ENCODE results near the gene COTL1. TPM values are rescaled to one million over a fixed set of nuclear protein-coding genes. Genes with fewer than 3 reads are reported as not detected.
A peak's percentile ranks its signal among the peaks of the same experiment; 100 is the strongest.

The COTL1 gene
- total and polyA plus RNA-seq, 2 donors, result 31.8 to 82.7 TPM

GRCh38 chr16:84604477-84605013 lies 13.3 kb downstream of the COTL1 start:
- Histone ChIP-seq H3K4me3 (ENCODE audit: low read depth, low read length) (no peak overlapping the region), H3K27ac (ENCODE audit: low read depth) (no peak overlapping the region), H3K4me1 (ENCODE audit: insufficient read depth) (no peaks in the 10 kb centered on the region), H3K36me3 (ENCODE audit: insufficient read depth) (no peaks in the 10 kb centered on the region)
- 67% methylated on average over 9 of the region's 9 CpGs for WGBS
- no peak for DNase-seq (ENCODE audit: extremely low spot score)

- DNase-seq (ENCODE audit: extremely low spot score), result no peak
- H3K4me1 ChIP-seq (ENCODE audit: insufficient read depth), result no peaks in the 10 kb centered on the region
- 79% methylated on average over 10 of the region's 10 CpGs for WGBS
- no peak overlapping the region for H3K4me3 ChIP-seq (ENCODE audit: low read depth, low read length)
- no peak overlapping the region for H3K27ac ChIP-seq (ENCODE audit: low read depth)
- no peaks in the 10 kb centered on the region for H3K36me3 ChIP-seq (ENCODE audit: insufficient read depth)
Observed at GRCh38 chr16:84603940-84604339, 13.9 kb downstream of the COTL1 start.

GRCh38 chr16:84603140-84603816 lies 14.6 kb downstream of the COTL1 start:
- Histone ChIP-seq H3K4me1 (ENCODE audit: insufficient read depth) (no peaks in the 10 kb centered on the region), H3K36me3 (ENCODE audit: insufficient read depth) (no peaks in the 10 kb centered on the region), H3K27ac (ENCODE audit: low read depth) (peak overlapping the region; percentile 24), H3K4me3 (ENCODE audit: low read depth, low read length) (no peak overlapping the region)
- DNase-seq (ENCODE audit: extremely low spot score), result no peak
- 41% methylated on average over 23 of the region's 23 CpGs for WGBS

GRCh38 chr16:84600343-84601229 lies 17.3 kb downstream of the COTL1 start:
- 60% methylated on average over 25 of the region's 25 CpGs for WGBS
- H3K4me1 ChIP-seq (ENCODE audit: insufficient read depth), result no peaks in the 10 kb centered on the region
- DNase-seq (ENCODE audit: extremely low spot score), result no peak
- H3K27ac ChIP-seq (ENCODE audit: low read depth), result no peak overlapping the region
- H3K4me3 ChIP-seq (ENCODE audit: low read depth, low read length), result no peak overlapping the region
- H3K36me3 ChIP-seq (ENCODE audit: insufficient read depth), result no peaks in the 10 kb centered on the region

DNA sequence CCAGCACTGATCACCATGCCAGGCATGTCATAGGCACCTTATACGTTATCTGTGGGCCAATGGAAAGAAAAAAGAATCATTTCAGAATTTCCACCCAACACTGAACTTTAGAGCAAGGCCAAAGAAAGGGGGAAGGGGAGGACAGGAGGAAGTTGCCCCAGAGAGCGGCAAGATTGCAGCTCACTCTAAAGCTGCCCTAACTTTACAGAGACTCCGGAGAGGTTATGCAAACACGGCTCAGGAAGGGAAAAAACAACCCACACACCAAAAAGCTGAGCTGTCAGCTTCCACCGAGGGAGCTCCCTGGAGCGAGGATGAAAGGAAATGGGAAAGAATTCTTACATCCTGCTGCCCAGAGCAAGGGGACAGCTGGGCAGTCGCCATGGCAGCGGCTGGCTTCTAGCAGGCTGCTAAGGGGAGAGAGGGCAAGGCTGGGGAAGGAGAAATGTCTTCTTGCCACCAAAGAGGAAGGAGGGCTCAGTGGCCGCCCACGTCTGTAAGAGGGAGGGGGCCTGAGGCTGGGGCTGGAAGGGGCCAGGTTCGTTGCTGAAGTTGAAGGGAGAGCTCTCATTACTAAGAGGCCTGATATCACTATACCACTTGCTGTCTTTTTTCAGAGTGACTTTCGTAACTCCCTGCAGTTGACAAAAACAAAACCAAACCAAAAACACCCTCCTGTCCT lies 18.2 kb downstream of the COTL1 start:
- 8% methylated on average over 12 of the region's 12 CpGs for WGBS
- Histone ChIP-seq H3K36me3 (ENCODE audit: insufficient read depth) (no peaks in the 10 kb centered on the region), H3K4me1 (ENCODE audit: insufficient read depth) (no peaks in the 10 kb centered on the region), H3K27ac (ENCODE audit: low read depth) (peak overlapping the region; percentile 31), H3K4me3 (ENCODE audit: low read depth, low read length) (no peak overlapping the region)
- DNase-seq (ENCODE audit: extremely low spot score), result no peak

GRCh38 chr16:84598360-84598759 lies 19.5 kb downstream of the COTL1 start:
- Histone ChIP-seq H3K27ac (ENCODE audit: low read depth) (no peak overlapping the region), H3K36me3 (ENCODE audit: insufficient read depth) (no peaks in the 10 kb centered on the region), H3K4me3 (ENCODE audit: low read depth, low read length) (no peak overlapping the region), H3K4me1 (ENCODE audit: insufficient read depth) (no peaks in the 10 kb centered on the region)
- no peak for DNase-seq (ENCODE audit: extremely low spot score)
- WGBS, result 56% methylated on average over 6 of the region's 6 CpGs

DNA sequence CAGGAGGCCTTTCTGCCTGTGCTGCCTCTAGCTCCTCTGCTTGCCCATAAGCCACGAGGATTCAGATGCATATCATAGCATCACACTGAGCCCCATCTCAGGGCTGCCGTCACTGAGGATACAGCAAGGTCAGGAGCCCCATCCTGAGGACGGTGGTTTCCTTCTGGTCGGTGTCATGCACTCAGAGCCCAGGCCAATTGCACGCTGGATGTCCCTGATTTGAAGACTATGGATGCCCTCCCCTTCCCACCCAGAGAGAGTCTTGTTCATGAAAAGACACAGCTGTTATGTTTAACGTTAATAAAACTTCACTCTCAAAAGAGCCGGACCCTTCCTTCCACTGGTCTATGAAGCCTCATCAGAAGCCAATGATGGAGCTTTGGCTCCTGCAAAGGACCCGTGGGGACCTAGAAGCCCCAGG lies 19.9 kb downstream of the COTL1 start:
- WGBS, result 37% methylated on average over 8 of the region's 8 CpGs
- Histone ChIP-seq H3K4me3 (ENCODE audit: low read depth, low read length) (no peak overlapping the region), H3K36me3 (ENCODE audit: insufficient read depth) (no peaks in the 10 kb centered on the region), H3K27ac (ENCODE audit: low read depth) (no peak overlapping the region), H3K4me1 (ENCODE audit: insufficient read depth) (no peaks in the 10 kb centered on the region)
- DNase-seq (ENCODE audit: extremely low spot score), result no peak

DNA sequence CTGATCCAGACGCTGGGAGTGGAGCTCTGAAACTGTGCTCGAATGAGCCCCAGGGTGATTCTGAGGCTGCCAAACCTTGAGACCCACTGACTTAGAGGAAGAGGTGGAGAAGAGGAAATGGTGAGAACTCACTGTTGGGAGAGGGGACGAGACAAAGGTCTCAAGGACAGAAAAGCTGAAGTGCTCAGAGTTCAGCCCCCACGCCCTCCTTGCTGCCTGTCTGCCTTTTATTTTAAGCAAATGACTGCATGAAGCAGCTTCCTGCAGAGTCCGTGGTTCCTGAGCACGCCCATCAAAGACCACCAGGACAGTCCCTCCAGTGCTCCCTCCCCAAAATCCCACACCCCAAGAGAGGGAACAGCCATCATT lies 20.4 kb downstream of the COTL1 start:
- no peak for DNase-seq (ENCODE audit: extremely low spot score)
- Histone ChIP-seq H3K4me3 (ENCODE audit: low read depth, low read length) (no peak overlapping the region), H3K27ac (ENCODE audit: low read depth) (no peak overlapping the region), H3K36me3 (ENCODE audit: insufficient read depth) (no peaks in the 10 kb centered on the region), H3K4me1 (ENCODE audit: insufficient read depth) (no peaks in the 10 kb centered on the region)
- 57% methylated on average over 6 of the region's 6 CpGs for WGBS

- WGBS, result 94% methylated on average over 14 of the region's 14 CpGs
- H3K4me1 ChIP-seq (ENCODE audit: insufficient read depth), result no peaks in the 10 kb centered on the region
- no peak overlapping the region for H3K4me3 ChIP-seq (ENCODE audit: low read depth, low read length)
- no peak overlapping the region for H3K27ac ChIP-seq (ENCODE audit: low read depth)
- H3K36me3 ChIP-seq (ENCODE audit: insufficient read depth), result no peaks in the 10 kb centered on the region
- no peak for DNase-seq (ENCODE audit: extremely low spot score)
Observed at GRCh38 chr16:84596801-84597527, 20.9 kb downstream of the COTL1 start.

DNA sequence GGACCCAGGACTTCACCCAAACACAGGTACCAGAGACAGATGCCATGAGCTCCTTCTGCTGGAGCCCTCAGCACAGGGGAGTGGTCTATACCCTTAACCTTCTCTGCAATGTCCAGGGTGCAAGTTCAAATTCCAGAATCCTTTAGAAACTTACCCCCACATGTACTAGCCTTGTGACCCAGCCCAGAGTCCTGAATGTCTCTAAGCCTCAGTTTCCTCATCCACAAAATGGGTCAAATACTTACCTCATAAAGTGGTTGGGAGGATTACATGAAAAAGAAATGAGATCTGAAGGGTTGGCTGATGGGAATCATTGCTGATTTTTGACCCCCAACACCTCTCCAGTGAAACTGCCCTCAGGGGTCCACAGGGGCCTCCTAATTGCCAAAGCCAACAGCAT lies 21.7 kb downstream of the COTL1 start:
- no peak overlapping the region for H3K4me3 ChIP-seq (ENCODE audit: low read depth, low read length)
- no peak for DNase-seq (ENCODE audit: extremely low spot score)
- H3K27ac ChIP-seq (ENCODE audit: low read depth), result no peak overlapping the region
- H3K36me3 ChIP-seq (ENCODE audit: insufficient read depth), result no peaks in the 10 kb centered on the region
- H3K4me1 ChIP-seq (ENCODE audit: insufficient read depth), result no peaks in the 10 kb centered on the region

GRCh38 chr16:84595052-84595481 lies 22.8 kb downstream of the COTL1 start:
- Histone ChIP-seq H3K4me3 (ENCODE audit: low read depth, low read length) (no peak overlapping the region), H3K4me1 (ENCODE audit: insufficient read depth) (no peaks in the 10 kb centered on the region), H3K27ac (ENCODE audit: low read depth) (no peak overlapping the region), H3K36me3 (ENCODE audit: insufficient read depth) (no peaks in the 10 kb centered on the region)
- WGBS, result 69% methylated on average over 15 of the region's 15 CpGs
- no peak for DNase-seq (ENCODE audit: extremely low spot score)

GRCh38 chr16:84594725-84595038 lies 23.2 kb downstream of the COTL1 start:
- Histone ChIP-seq H3K36me3 (ENCODE audit: insufficient read depth) (no peaks in the 10 kb centered on the region), H3K27ac (ENCODE audit: low read depth) (no peak overlapping the region), H3K4me3 (ENCODE audit: low read depth, low read length) (no peak overlapping the region), H3K4me1 (ENCODE audit: insufficient read depth) (no peaks in the 10 kb centered on the region)
- 79% methylated on average over 9 of the region's 9 CpGs for WGBS
- DNase-seq (ENCODE audit: extremely low spot score), result no peak
